HepG2 (cell line): Measurements from ENCODE around the gene POGLUT3. TPM values are rescaled to one million over a fixed set of nuclear protein-coding genes. Genes with fewer than 3 reads are reported as not detected.

Experiments
- DMAP1 ChIP-seq: IDR thresholded peaks from 2 replicates; pipeline ENCODE4 v1.6.1; 2016
- HNRNPLL ChIP-seq: fragments of 200-400 bp; formaldehyde crosslinking; IDR thresholded peaks from 2 replicates; pipeline ENCODE4 v1.6.1; 2017; ENCODE audit warnings: mild to moderate bottlenecking, low read depth, low read length; ENCODE audit not compliant: poor library complexity, severe bottlenecking
- KAT7 ChIP-seq: IDR thresholded peaks from 2 replicates; pipeline ENCODE4 v1.6.1; 2018; ENCODE audit warnings: borderline replicate concordance, missing compliant biosample characterization
- SIN3B ChIP-seq: fragments of 150-350 bp; IDR thresholded peaks from 2 replicates; pipeline ENCODE4 v1.6.1; 2014; ENCODE audit warnings: low read length
- ZMAT3 ChIP-seq: sonication (generic); formaldehyde crosslinking; conservative IDR thresholded peaks from 2 replicates; pipeline ENCODE4 v1.7.0; 2021; ENCODE audit warnings: missing genetic modification reagents
- ZNF296 ChIP-seq: sonication (generic); formaldehyde crosslinking; conservative IDR thresholded peaks from 2 replicates; pipeline ENCODE4 v1.5.0; 2020; ENCODE audit warnings: mild to moderate bottlenecking, missing genetic modification reagents
- ZNF768 ChIP-seq: sonication (generic); formaldehyde crosslinking; IDR thresholded peaks from 2 replicates; pipeline ENCODE4 v1.4.0; 2020; ENCODE audit warnings: missing genetic modification reagents
- ZNF775 ChIP-seq: sonication (generic); formaldehyde crosslinking; IDR thresholded peaks from 2 replicates; pipeline ENCODE4 v1.4.0; 2020; ENCODE audit warnings: missing genetic modification reagents, mild to moderate bottlenecking, moderate library complexity, borderline replicate concordance
- polyA plus RNA-seq, 8 experiments: library from polyadenylated mRNA; depleted of rRNA in 3 of 8; stranded (reverse) in 7 of 8; unstranded in 1 of 8; fragments of >200 nt; fragmentation: Illumina TruSeq in 4 of 8; extraction: Trizol in 4 of 8; gene quantifications; 2 replicates each; pipeline versions ENCODE4 v1.2.1 to v1.2.3, GENCODE V29; 2011 to 2016; ENCODE audit warnings: low read depth in 4 of 8, missing spikeins in 1 of 8, mixed read lengths in 1 of 8; ENCODE audit not compliant: insufficient read depth in 1 of 8
- total RNA-seq, 5 experiments: library from RNA; depleted of rRNA; stranded (reverse); fragments of >200 nt; fragmentation: Illumina TruSeq; extraction: Trizol; gene quantifications; 2 replicates each; pipeline ENCODE4 v1.2.3, GENCODE V29; 2016; ENCODE audit warnings: low read depth in 1 of 5
- TF ChIP-seq, protein P1 (sequence below): sonication (generic); formaldehyde crosslinking; IDR thresholded peaks from 2 replicates; pipeline ENCODE4 v1.8.0; 2022; ENCODE audit warnings: missing genetic modification reagents, mild to moderate bottlenecking, inconsistent platforms, borderline replicate concordance
- TF ChIP-seq, protein P2 (sequence below): sonication (generic); formaldehyde crosslinking; IDR thresholded peaks from 2 replicates; pipeline ENCODE4 v1.8.1; 2023; ENCODE audit warnings: mild to moderate bottlenecking, moderate library complexity, missing genetic modification reagents
- TF ChIP-seq, protein P3 (sequence below): sonication (generic); formaldehyde crosslinking; IDR thresholded peaks from 2 replicates; pipeline ENCODE4 v1.4.0; 2020; ENCODE audit warnings: low read depth, mild to moderate bottlenecking, missing genetic modification reagents
- TF ChIP-seq, protein P4 (sequence below): sonication (generic); formaldehyde crosslinking; IDR thresholded peaks from 2 replicates; pipeline ENCODE4 v1.5.0; 2020; ENCODE audit warnings: mild to moderate bottlenecking, missing genetic modification reagents, borderline replicate concordance
- TF ChIP-seq, protein P5 (sequence below): IDR thresholded peaks from 2 replicates; pipeline ENCODE4 v1.4.0; 2020; ENCODE audit warnings: mild to moderate bottlenecking, missing genetic modification reagents
- TF ChIP-seq, protein P6 (sequence below): sonication (generic); formaldehyde crosslinking; IDR thresholded peaks from 2 replicates; pipeline ENCODE4 v1.4.0; 2020; ENCODE audit warnings: missing genetic modification reagents

The POGLUT3 gene
- total and polyA plus RNA-seq, 2 of the 13 experiments (the other 11 are each of a cell fraction or from before 2014, with no cell fraction given), result 14.3 to 22.0 TPM

DNA sequence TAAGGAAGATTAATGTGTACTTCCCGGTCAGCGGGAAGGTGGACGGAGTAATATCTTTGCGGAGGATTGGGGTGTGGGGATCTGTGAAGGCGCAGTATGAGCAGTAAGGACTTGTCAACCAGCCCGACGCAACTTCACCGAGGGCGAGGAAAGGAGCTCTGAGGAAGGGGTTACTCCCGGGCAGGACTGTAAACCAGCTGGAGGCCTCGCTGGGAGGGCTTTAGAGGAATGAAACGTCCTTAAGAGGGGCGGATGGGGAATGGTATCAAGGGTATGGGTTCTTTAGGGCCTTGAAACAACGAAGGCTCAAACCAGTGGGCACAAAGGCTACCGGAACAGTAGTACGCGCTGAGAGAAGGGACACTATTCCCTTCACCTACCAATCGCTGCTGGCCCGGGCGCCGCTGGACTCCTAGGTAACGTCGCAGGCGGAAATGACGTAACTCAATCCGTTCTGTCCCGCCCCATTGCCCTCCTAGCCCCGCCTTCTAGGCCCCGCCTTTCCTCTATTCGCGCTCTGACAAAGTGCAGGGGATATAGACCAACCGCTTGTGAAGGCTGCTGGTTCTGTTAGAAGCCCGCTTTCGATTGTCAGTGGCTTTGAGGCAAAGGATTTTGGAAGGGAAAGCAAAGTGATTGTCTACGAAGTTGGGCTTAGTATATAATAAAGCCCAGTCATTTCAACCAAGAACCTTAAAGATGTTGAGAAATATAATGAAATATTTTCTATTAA is 30.9 kb downstream of the POGLUT3 start, which contains the start of gene C11orf65 (continued):
- TF ChIP-seq, protein P1, sequence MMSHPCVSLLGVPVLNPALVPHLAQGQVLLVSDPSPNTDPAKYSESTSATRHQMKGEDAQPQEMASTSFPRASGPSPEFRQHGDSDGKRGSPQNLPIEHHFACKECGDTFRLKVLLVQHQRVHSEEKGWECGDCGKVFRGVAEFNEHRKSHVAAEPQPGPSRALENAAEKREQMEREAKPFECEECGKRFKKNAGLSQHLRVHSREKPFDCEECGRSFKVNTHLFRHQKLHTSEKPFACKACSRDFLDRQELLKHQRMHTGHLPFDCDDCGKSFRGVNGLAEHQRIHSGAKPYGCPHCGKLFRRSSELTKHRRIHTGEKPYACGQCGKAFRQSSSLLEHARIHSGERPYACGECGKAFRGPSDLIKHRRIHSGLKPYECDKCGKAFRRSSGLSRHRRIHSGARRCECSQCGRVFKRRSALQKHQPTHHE (CRISPR knock-in tag), result 0 out of 2 replicates have a peak, but pooled peaks have one; percentile 54
- TF ChIP-seq HNRNPLL (peak; percentile 60), KAT7 (CRISPR knock-in tag) (0 out of 2 replicates have a peak, but pooled peaks have one; percentile 41), ZNF768 (CRISPR knock-in tag) (no peak), ZNF296 (CRISPR knock-in tag) (0 out of 2 replicates have a peak, but pooled peaks have one; percentile 73), SIN3B (peak; percentile 30; the same call in 1 of the 2 replicates), ZNF775 (CRISPR knock-in tag) (peak; percentile 26; the same call in 1 of the 2 replicates), DMAP1 (CRISPR knock-in tag) (peak; percentile 71; the same call in 1 of the 2 replicates), ZMAT3 (peak; percentile 91)
- TF ChIP-seq, protein P2, sequence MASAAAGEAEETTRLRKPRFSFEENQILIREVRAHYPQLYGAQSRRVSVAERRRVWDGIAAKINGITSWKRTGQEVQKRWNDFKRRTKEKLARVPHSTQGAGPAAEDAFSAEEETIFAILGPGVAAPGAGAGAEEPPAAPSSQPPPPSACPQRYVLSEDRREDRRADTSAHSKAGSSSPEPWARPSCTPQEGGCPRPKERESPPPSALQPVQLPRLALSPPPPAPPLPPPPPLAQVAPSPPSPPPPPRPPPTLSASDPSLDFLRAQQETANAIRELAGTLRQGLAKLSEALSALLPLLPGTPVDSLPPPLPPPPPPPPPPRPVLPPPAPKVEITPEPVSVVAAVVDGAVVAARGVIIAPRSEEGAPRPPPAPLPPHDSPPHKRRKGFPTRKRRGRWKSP (CRISPR knock-in tag), result peak; percentile 81
- TF ChIP-seq, protein P3, sequence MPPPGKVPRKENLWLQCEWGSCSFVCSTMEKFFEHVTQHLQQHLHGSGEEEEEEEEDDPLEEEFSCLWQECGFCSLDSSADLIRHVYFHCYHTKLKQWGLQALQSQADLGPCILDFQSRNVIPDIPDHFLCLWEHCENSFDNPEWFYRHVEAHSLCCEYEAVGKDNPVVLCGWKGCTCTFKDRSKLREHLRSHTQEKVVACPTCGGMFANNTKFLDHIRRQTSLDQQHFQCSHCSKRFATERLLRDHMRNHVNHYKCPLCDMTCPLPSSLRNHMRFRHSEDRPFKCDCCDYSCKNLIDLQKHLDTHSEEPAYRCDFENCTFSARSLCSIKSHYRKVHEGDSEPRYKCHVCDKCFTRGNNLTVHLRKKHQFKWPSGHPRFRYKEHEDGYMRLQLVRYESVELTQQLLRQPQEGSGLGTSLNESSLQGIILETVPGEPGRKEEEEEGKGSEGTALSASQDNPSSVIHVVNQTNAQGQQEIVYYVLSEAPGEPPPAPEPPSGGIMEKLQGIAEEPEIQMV (CRISPR knock-in tag), result 0 out of 2 replicates have a peak, but pooled peaks have one; percentile 31
- TF ChIP-seq, protein P4, sequence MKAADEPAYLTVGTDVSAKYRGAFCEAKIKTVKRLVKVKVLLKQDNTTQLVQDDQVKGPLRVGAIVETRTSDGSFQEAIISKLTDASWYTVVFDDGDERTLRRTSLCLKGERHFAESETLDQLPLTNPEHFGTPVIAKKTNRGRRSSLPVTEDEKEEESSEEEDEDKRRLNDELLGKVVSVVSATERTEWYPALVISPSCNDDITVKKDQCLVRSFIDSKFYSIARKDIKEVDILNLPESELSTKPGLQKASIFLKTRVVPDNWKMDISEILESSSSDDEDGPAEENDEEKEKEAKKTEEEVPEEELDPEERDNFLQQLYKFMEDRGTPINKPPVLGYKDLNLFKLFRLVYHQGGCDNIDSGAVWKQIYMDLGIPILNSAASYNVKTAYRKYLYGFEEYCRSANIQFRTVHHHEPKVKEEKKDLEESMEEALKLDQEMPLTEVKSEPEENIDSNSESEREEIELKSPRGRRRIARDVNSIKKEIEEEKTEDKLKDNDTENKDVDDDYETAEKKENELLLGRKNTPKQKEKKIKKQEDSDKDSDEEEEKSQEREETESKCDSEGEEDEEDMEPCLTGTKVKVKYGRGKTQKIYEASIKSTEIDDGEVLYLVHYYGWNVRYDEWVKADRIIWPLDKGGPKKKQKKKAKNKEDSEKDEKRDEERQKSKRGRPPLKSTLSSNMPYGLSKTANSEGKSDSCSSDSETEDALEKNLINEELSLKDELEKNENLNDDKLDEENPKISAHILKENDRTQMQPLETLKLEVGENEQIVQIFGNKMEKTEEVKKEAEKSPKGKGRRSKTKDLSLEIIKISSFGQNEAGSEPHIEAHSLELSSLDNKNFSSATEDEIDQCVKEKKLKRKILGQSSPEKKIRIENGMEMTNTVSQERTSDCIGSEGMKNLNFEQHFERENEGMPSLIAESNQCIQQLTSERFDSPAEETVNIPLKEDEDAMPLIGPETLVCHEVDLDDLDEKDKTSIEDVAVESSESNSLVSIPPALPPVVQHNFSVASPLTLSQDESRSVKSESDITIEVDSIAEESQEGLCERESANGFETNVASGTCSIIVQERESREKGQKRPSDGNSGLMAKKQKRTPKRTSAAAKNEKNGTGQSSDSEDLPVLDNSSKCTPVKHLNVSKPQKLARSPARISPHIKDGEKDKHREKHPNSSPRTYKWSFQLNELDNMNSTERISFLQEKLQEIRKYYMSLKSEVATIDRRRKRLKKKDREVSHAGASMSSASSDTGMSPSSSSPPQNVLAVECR, result peak; percentile 91
- TF ChIP-seq, protein P5, sequence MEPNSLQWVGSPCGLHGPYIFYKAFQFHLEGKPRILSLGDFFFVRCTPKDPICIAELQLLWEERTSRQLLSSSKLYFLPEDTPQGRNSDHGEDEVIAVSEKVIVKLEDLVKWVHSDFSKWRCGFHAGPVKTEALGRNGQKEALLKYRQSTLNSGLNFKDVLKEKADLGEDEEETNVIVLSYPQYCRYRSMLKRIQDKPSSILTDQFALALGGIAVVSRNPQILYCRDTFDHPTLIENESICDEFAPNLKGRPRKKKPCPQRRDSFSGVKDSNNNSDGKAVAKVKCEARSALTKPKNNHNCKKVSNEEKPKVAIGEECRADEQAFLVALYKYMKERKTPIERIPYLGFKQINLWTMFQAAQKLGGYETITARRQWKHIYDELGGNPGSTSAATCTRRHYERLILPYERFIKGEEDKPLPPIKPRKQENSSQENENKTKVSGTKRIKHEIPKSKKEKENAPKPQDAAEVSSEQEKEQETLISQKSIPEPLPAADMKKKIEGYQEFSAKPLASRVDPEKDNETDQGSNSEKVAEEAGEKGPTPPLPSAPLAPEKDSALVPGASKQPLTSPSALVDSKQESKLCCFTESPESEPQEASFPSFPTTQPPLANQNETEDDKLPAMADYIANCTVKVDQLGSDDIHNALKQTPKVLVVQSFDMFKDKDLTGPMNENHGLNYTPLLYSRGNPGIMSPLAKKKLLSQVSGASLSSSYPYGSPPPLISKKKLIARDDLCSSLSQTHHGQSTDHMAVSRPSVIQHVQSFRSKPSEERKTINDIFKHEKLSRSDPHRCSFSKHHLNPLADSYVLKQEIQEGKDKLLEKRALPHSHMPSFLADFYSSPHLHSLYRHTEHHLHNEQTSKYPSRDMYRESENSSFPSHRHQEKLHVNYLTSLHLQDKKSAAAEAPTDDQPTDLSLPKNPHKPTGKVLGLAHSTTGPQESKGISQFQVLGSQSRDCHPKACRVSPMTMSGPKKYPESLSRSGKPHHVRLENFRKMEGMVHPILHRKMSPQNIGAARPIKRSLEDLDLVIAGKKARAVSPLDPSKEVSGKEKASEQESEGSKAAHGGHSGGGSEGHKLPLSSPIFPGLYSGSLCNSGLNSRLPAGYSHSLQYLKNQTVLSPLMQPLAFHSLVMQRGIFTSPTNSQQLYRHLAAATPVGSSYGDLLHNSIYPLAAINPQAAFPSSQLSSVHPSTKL (CRISPR knock-in tag), result peak; percentile 61; the same call in 1 of the 2 replicates
- TF ChIP-seq, protein P6, sequence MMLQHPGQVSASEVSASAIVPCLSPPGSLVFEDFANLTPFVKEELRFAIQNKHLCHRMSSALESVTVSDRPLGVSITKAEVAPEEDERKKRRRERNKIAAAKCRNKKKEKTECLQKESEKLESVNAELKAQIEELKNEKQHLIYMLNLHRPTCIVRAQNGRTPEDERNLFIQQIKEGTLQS, result no peak
